ENCODE measurements around the gene SSTR4.
"Not testable (repeated sequence)": the region's sequence is repeated elsewhere in the genome, so short reads cannot be mapped to it uniquely, and the experiment has no call there.

The SSTR4 gene

GRCh38 chr20:23024701-23025100, 10.4 kb upstream of the SSTR4 start:
- no peak overlapping the region for H2AFZ ChIP-seq (ENCODE audit: low read depth, low read length)
- no peak overlapping the region for H2BK12ac ChIP-seq (ENCODE audit: low read length in 2 of 2)
- H3K4me3 ChIP-seq (ENCODE audit: insufficient read depth in 1 of 2, low read depth in 1 of 2, low read length in 2 of 2) = no peak overlapping the region
- H3K23ac ChIP-seq (ENCODE audit: low read length in 2 of 2) = no peak overlapping the region
- no peak overlapping the region for H3K14ac ChIP-seq (ENCODE audit: low read length in 2 of 2)
- no peak overlapping the region for H2AK5ac ChIP-seq (ENCODE audit: low read length, severe bottlenecking)
- no peak for DNase-seq
- H3K36me3 ChIP-seq (ENCODE audit: control insufficient read depth in 1 of 2, insufficient read depth in 2 of 2, low read depth in 1 of 2, low read length in 2 of 2) = no peaks in the 10 kb centered on the region
- no peak overlapping the region for H2BK5ac ChIP-seq (ENCODE audit: low read depth, low read length, poor library complexity, severe bottlenecking)
- H4K8ac ChIP-seq (ENCODE audit: low read length) = no peak overlapping the region
- H3K9ac ChIP-seq (ENCODE audit: low read length) = no peak overlapping the region
- no peak overlapping the region for H2BK120ac ChIP-seq (ENCODE audit: low read depth, low read length)
- H4K91ac ChIP-seq (ENCODE audit: low read length) = no peak overlapping the region
- H3K4ac ChIP-seq (ENCODE audit: low read depth in 1 of 2, low read length in 2 of 2) = no peak overlapping the region
- H3K9me3 ChIP-seq (ENCODE audit: control insufficient read depth, low read length) = no peaks in the 10 kb centered on the region
- no peaks in the 10 kb centered on the region for H3K4me1 ChIP-seq (ENCODE audit: control insufficient read depth, insufficient read depth, low read depth, low read length)
- H3K27me3 ChIP-seq (ENCODE audit: control insufficient read depth in 1 of 2, insufficient read depth in 1 of 2, low read length in 2 of 2) = peaks cover 14 to 23% of the 10 kb centered on the region in 2 experiments
- H2BK15ac ChIP-seq (ENCODE audit: low read depth, poor library complexity, severe bottlenecking) = no peak overlapping the region
- 56% methylated on average over 2 of the region's 3 CpGs for WGBS
- no peak overlapping the region for H3K4me2 ChIP-seq (ENCODE audit: low read length, poor library complexity, severe bottlenecking)
- no peak overlapping the region for H3K27ac ChIP-seq (ENCODE audit: low read length, poor library complexity, severe bottlenecking)
- H3K18ac ChIP-seq (ENCODE audit: low read depth in 1 of 2, low read length in 2 of 2) = no peak overlapping the region
- no peaks in the 10 kb centered on the region for H3K79me1 ChIP-seq (replicated peaks; ENCODE audit: low read length, poor library complexity, severe bottlenecking)

GRCh38 chr20:23025503-23025902, 9.6 kb upstream of the SSTR4 start:
- WGBS = 80% methylated on average over 14 of the region's 14 CpGs
- H2BK12ac ChIP-seq (ENCODE audit: low read length in 2 of 2); H3K79me1 ChIP-seq (replicated peaks; ENCODE audit: low read length, poor library complexity, severe bottlenecking); H3K9me3 ChIP-seq (ENCODE audit: control insufficient read depth, low read length); H2BK120ac ChIP-seq (ENCODE audit: low read depth, low read length); H2BK15ac ChIP-seq (ENCODE audit: low read depth, poor library complexity, severe bottlenecking); H3K23ac ChIP-seq (ENCODE audit: low read length in 2 of 2); H3K4me3 ChIP-seq (ENCODE audit: insufficient read depth in 1 of 2, low read depth in 1 of 2, low read length in 2 of 2); H3K4ac ChIP-seq (ENCODE audit: low read depth in 1 of 2, low read length in 2 of 2); H3K4me2 ChIP-seq (ENCODE audit: low read length, poor library complexity, severe bottlenecking); H3K9ac ChIP-seq (ENCODE audit: low read length); H3K27ac ChIP-seq (ENCODE audit: low read length, poor library complexity, severe bottlenecking); DNase-seq; H3K36me3 ChIP-seq (ENCODE audit: control insufficient read depth in 1 of 2, insufficient read depth in 2 of 2, low read depth in 1 of 2, low read length in 2 of 2); H3K18ac ChIP-seq (ENCODE audit: low read depth in 1 of 2, low read length in 2 of 2); H2AK5ac ChIP-seq (ENCODE audit: low read length, severe bottlenecking); H2BK5ac ChIP-seq (ENCODE audit: low read depth, low read length, poor library complexity, severe bottlenecking); H3K4me1 ChIP-seq (ENCODE audit: control insufficient read depth, insufficient read depth, low read depth, low read length); H3K14ac ChIP-seq (ENCODE audit: low read length in 2 of 2); H4K91ac ChIP-seq (ENCODE audit: low read length); H4K8ac ChIP-seq (ENCODE audit: low read length); H2AFZ ChIP-seq (ENCODE audit: low read depth, low read length): not testable (repeated sequence)
- H3K27me3 ChIP-seq (ENCODE audit: control insufficient read depth in 1 of 2, insufficient read depth in 1 of 2, low read length in 2 of 2) = peaks cover 17 to 30% of the 10 kb centered on the region in 2 experiments

DNA sequence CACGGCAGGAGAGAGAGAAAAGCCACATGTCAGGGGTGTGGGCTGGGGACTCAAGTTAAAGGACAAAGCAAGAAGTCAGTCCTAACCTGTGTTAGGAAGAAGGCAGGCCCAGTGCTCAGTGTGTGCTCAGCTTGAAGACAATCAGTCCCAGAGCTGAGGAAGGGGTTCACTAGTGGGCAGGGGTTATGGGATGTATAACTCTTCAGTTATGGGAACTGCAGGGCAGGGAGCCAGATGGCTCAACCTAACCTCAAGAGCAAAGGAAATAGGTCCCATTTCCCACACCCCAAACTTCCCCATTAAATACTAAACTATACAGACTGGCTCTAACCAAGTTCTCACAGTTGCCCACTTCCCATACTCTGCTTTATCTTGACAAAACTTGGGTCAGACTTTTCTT, 7.4 kb upstream of the SSTR4 start:
- Histone ChIP-seq H2AFZ (ENCODE audit: low read depth, low read length) (no peak overlapping the region), H3K4me1 (ENCODE audit: control insufficient read depth, insufficient read depth, low read depth, low read length) (no peaks in the 10 kb centered on the region), H3K27me3 (ENCODE audit: control insufficient read depth in 1 of 2, insufficient read depth in 1 of 2, low read length in 2 of 2) (peaks cover 36 to 40% of the 10 kb centered on the region in 2 experiments), H2BK12ac (ENCODE audit: low read length in 2 of 2) (no peak overlapping the region), H3K18ac (ENCODE audit: low read depth in 1 of 2, low read length in 2 of 2) (no peak overlapping the region), H2BK15ac (ENCODE audit: low read depth, poor library complexity, severe bottlenecking) (no peak overlapping the region), H2BK120ac (ENCODE audit: low read depth, low read length) (no peak overlapping the region), H4K8ac (ENCODE audit: low read length) (no peak overlapping the region), H3K4me3 (ENCODE audit: insufficient read depth in 1 of 2, low read depth in 1 of 2, low read length in 2 of 2) (no peak overlapping the region), H3K14ac (ENCODE audit: low read length in 2 of 2) (no peak overlapping the region), H3K27ac (ENCODE audit: low read length, poor library complexity, severe bottlenecking) (no peak overlapping the region), H3K4me2 (ENCODE audit: low read length, poor library complexity, severe bottlenecking) (no peak overlapping the region), H2AK5ac (ENCODE audit: low read length, severe bottlenecking) (no peak overlapping the region), H4K91ac (ENCODE audit: low read length) (no peak overlapping the region), H2BK5ac (ENCODE audit: low read depth, low read length, poor library complexity, severe bottlenecking) (no peak overlapping the region), H3K9ac (ENCODE audit: low read length) (no peak overlapping the region), H3K79me1 (replicated peaks; ENCODE audit: low read length, poor library complexity, severe bottlenecking) (no peaks in the 10 kb centered on the region), H3K9me3 (ENCODE audit: control insufficient read depth, low read length) (no peaks in the 10 kb centered on the region), H3K4ac (ENCODE audit: low read depth in 1 of 2, low read length in 2 of 2) (no peak overlapping the region), H3K23ac (ENCODE audit: low read length in 2 of 2) (no peak overlapping the region), H3K36me3 (ENCODE audit: control insufficient read depth in 1 of 2, insufficient read depth in 2 of 2, low read depth in 1 of 2, low read length in 2 of 2) (no peaks in the 10 kb centered on the region)
- WGBS = 87% methylated on average over 1 of the region's 1 CpG
- DNase-seq = no peak

- Histone ChIP-seq H3K4me1 (ENCODE audit: control insufficient read depth, insufficient read depth, low read depth, low read length) (no peaks in the 10 kb centered on the region), H3K27me3 (ENCODE audit: control insufficient read depth in 1 of 2, insufficient read depth in 1 of 2, low read length in 2 of 2) (peaks cover 41 to 42% of the 10 kb centered on the region in 2 experiments), H2BK12ac (ENCODE audit: low read length in 2 of 2) (no peak overlapping the region), H4K91ac (ENCODE audit: low read length) (no peak overlapping the region), H2AK5ac (ENCODE audit: low read length, severe bottlenecking) (no peak overlapping the region), H3K9ac (ENCODE audit: low read length) (no peak overlapping the region), H3K14ac (ENCODE audit: low read length in 2 of 2) (no peak overlapping the region), H3K4me2 (ENCODE audit: low read length, poor library complexity, severe bottlenecking) (no peak overlapping the region), H3K4ac (ENCODE audit: low read depth in 1 of 2, low read length in 2 of 2) (no peak overlapping the region), H3K27ac (ENCODE audit: low read length, poor library complexity, severe bottlenecking) (no peak overlapping the region), H3K79me1 (replicated peaks; ENCODE audit: low read length, poor library complexity, severe bottlenecking) (no peaks in the 10 kb centered on the region), H2BK120ac (ENCODE audit: low read depth, low read length) (no peak overlapping the region), H2BK15ac (ENCODE audit: low read depth, poor library complexity, severe bottlenecking) (no peak overlapping the region), H4K8ac (ENCODE audit: low read length) (no peak overlapping the region), H2AFZ (ENCODE audit: low read depth, low read length) (no peak overlapping the region), H3K9me3 (ENCODE audit: control insufficient read depth, low read length) (no peaks in the 10 kb centered on the region), H2BK5ac (ENCODE audit: low read depth, low read length, poor library complexity, severe bottlenecking) (no peak overlapping the region), H3K36me3 (ENCODE audit: control insufficient read depth in 1 of 2, insufficient read depth in 2 of 2, low read depth in 1 of 2, low read length in 2 of 2) (no peaks in the 10 kb centered on the region), H3K18ac (ENCODE audit: low read depth in 1 of 2, low read length in 2 of 2) (no peak overlapping the region), H3K23ac (ENCODE audit: low read length in 2 of 2) (no peak overlapping the region), H3K4me3 (ENCODE audit: insufficient read depth in 1 of 2, low read depth in 1 of 2, low read length in 2 of 2) (no peak overlapping the region)
- no peak for DNase-seq
- WGBS = 70% methylated on average over 2 of the region's 3 CpGs
Observed at GRCh38 chr20:23028392-23028791, 6.7 kb upstream of the SSTR4 start.

Data from mesenchymal stem cell (in vitro differentiated cells and primary cell).